ENCODE data around the gene IGF1. TPM values are rescaled to one million over a fixed set of nuclear protein-coding genes. Genes with fewer than 3 reads are reported as not detected.

The IGF1 gene
- total RNA-seq: 0.44 and 0.79 TPM in 2 replicates

DNA sequence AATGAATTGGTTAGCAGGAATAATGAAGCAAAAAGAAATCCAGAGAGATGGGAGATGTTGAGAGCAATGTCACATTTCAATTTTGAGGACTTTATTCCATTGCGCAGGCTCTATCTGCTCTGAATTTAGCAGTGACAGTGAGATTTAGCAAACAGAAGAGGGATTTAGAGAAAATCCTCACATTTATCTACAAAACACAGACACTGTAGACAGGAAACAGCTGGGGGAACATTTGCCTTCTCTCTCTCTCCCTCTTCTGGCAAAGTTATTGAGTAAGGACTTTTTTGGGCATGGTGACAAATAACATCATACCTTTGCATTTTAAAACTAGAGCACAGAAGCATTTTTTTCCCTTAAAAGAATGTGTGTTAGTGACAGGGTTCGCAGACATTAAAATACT lies at the start of gene IGF1:
Gene IGF1 (minus strand): TSS at position 158 of the 400 bp plus-strand sequence. CDS start 182 bp downstream, outside the sequence.
- peak; percentile 66 to 91 for DNase-seq (ENCODE audit: low read depth in 2 of 2)

DNA sequence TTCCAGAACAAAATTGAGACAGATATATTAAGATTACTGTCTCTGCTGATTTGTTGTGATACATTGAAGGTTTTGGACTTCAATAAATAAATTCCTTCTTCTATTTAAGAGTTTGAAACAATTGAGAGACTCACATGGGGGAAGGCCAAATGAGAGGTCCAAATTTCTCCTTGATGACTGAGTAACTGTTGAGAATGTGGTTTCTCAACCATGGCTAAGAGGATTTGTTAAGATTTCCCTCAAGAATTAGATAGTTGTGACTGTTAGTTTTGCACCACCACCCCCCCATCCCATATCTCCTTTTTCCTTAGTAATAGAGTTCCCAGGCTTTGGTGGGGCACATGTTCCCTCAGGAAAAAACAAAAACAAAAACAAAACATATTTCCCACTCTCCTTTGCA lies 47.7 kb upstream of the IGF1 start:
- DNase-seq (ENCODE audit: low read depth in 2 of 2): no peak

DNA sequence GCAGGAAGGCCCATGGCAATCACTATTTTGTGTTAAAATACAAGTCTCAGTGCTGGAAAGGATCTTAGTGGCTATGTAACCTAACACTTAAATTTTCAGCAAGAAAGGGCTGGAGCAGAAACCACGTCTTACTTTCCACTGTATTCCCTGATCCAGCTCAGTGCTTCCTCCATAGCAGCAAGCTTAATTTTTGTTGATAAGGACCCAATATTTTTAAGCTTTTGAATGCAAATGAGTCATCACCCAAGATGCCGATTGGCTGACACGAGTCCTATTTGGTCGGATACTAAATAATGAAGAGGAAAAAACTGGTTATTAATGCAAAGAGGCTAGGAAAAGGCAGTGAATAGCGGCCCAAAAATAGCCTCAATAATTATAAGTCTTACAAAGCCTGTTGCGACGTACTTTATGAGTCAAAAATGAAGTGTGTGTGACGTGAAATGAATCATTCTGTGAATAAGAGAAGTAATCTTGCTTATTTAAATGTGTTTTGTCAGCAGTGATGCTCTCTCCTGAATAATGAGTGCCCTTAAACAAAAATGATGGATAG lies 46.9 kb upstream of the IGF1 start:
- DNase-seq (ENCODE audit: low read depth in 2 of 2): no peak

DNA sequence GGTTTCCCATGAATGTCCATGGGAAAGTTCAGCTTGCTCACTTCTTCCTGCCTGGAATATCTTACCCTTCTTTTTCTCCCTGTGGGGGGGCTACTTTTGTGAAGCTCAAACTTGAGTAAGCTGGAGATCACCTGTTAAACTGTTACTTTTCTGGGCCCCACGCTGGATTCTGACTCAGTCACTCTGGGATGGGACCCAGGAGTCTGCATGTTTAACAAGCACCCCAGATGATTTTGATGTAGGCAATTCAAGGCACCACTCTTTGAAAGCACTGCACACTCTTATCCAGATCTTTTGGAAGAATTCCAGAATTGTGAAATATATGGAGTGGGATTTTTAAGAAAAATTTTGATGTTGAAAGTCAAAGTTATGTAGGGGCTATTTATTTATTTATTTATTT lies 46.3 kb upstream of the IGF1 start:
- DNase-seq (ENCODE audit: low read depth in 2 of 2): no peak

DNA sequence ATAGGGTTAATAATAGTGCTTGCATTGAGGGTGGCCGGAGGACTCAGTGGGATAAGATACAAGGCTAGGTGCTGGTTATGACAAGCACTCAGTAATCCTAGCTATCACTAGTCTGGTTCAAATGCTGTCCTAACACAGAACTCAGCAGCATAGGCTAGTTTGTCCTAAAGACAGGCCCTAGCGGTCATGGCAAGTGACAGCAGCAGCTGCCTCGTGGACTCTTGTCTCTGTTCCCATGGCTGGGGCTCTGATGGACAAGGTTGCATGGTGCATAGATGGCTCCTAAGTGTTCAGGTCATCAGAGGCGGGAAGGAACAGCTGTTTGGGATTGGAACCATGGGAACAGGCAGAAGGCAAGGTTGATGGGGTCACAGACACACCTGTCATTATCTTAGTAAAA lies 42.4 kb upstream of the IGF1 start:
- DNase-seq (ENCODE audit: low read depth in 2 of 2): no peak

DNA sequence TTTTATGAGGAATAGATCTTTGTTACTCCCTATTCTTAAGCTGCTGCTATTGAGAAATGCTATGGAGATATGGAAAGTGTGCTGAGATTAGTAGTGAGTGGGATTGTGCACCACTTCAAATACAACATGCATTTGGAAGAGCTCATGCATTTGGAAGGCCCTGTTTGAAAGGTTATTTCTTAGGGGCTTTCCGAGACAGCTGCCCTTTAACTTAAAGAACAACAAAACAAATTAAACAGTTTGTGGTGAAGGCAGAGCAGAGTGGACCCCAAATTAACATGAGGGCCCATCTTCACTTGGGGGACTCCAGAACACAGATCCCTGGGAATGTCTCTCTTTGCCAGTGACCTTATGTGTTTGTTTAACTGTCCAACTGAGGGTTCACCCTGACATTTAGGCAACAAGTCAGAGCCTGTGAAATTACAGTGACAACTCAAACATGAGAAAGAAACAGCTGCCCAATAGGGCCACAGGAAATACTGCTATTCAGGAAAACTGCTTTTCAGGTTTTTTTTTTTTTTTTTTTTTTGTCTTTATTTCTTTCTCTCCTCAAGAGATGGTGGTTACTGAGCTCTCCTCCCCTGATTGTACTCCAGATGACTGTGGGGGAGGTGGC lies 41.4 kb upstream of the IGF1 start:
- DNase-seq (ENCODE audit: low read depth in 2 of 2): no peak

DNA sequence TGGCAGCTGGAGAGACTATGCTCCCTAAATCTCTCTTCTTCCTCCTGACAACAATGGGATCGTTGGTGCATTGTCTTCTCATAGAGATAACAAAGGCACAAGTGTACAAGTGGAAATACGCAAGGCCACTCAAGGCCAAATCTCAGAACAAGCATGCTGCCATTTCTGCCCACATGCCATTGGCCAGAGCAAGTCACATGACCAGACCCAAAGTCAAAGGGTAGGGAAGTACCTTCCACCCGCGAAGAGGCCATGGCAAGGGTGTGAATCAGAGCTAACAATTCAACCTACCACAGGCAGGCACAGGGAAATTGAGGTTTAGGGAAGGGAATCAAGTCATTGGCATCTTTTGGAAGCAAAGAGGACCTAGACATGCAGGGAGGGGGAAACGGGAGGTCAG lies 38.5 kb upstream of the IGF1 start:
- no peak for DNase-seq (ENCODE audit: low read depth in 2 of 2)

DNA sequence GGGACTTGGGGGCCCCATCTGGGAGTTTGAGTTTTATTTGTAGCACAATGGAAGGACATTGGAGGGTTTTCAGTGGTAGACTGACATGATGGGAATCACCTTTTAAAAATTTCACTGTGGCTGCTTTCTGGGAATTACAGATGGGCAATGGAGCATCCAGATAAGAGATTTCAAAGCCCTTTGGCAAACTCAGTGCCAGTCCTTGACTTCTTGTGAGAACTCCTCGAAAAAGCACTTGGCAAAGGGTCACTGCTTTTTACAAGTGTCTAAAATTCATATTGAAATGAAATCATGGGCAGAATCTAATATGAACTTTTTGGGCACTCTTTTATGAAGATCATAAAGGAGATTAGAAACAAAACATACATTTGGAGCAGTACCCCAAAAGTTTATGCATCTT lies 34.3 kb upstream of the IGF1 start:
- no peak for DNase-seq (ENCODE audit: low read depth in 2 of 2)

DNA sequence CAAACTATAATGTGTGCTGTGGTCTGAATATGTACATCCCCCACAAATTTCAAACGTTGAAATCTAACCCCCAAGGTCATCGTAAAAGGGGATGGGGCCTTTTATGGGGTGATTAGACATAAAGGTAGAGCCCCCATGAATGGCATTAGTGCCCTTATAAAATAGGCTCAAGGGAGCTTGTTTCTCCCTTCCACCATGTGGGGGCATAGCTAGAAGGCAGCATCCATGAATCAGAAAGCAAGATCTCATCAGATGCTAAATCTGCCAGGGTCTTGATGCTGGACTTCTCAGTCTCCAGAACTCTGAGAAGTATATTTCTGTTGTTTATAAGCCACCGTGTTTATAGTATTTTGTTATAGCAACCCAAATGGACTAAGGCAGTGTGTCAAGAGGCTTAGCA lies 33.4 kb upstream of the IGF1 start:
- no peak for DNase-seq (ENCODE audit: low read depth in 2 of 2)

DNA sequence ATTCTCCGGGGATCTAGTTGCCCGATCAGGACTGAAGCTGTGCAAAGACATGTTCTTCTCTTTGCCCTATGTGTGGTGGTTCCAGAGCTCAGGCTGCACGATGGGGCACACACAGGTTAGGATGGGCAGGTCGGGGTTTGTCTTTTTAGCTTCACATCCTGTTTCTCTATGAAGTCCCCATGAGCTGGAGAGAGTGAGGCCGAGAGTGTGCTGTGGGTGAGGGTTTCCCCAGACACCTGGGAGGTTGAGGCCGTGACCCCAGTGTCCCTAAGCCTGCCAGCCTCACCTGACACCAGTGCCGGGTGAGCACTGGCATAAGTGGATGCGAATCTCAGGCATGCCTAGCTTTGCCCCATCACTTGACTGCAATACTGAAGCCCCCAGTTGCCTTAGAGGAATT lies 32.9 kb upstream of the IGF1 start:
- DNase-seq (ENCODE audit: low read depth in 2 of 2): no peak

DNA sequence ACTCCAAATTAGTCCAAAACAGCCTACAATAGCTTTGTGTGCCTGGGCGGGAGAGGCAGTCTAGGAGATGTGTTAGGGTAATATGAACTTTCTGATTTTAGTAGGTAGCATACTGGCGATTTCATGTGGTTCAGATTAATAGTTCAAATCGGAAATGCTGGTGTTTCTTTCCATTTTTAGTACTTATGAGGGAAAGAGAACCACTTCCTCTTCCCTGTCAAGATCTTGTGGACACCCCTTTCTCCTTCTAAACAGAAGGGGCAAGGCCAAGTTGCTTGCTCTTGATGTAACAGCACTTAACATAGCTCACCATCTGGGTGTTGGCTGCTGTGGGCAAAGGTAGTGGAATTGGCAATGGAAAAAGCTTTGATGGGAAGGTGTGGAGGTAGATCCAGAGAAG lies 32.2 kb upstream of the IGF1 start:
- DNase-seq (ENCODE audit: low read depth in 2 of 2): no peak

DNA sequence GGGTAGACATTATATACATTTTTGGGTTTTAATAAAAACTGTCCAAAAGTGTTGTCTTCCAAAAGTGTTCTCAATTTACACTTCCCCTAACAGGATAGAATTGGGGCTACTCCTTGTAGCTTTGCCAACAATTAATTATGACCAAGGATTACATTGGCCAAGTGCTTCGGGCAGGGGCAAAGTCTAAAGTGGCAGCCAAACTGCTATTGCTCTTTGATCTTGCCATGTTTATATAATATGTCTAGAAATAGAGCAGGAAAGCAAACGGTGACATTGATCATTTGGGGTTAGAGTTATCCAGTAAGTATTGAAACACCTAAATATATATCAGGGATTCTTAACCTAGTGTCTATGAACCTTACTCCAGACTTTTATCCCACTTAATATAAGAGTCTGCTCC lies 31.2 kb upstream of the IGF1 start:
- no peak for DNase-seq (ENCODE audit: low read depth in 2 of 2)

DNA sequence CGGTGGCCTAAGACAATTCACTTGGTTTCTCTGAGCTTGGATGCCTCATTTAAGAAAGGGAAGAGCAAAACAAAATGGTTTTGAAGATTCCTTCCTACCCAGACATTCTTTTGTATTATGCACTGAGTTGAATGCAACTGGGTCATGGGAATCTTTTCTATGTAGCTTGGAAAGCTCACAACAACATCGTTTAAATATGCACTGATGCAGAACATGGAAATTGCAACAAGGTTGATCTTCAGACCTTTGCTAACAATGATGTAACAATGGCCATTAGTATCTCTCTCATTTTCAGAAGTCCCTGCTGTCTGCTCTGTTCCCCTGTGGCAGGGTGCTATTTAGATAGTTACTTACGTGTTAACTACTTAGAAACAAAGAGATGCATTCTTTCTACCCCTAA lies 30.1 kb upstream of the IGF1 start:
- DNase-seq (ENCODE audit: low read depth in 2 of 2): no peak

DNA sequence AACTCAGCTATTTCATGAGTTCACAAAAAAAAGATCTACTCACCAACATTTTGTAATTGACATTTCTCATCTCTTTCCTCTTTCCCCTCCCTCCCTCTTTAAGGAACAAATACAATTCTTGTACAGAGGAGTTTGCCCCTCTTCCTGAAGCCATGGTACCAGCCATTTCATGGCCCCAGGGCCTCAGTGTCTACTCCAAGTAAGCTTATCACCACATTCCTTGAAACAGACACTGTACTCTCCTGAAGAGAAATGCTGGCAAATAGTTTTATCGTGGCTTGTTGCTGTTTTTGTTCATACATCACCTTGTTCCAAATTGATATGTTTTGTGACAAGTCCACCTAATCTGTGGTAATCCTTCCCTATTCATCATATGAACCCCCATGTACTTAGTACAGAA lies 29.7 kb upstream of the IGF1 start:
- no peak for DNase-seq (ENCODE audit: low read depth in 2 of 2)

DNA sequence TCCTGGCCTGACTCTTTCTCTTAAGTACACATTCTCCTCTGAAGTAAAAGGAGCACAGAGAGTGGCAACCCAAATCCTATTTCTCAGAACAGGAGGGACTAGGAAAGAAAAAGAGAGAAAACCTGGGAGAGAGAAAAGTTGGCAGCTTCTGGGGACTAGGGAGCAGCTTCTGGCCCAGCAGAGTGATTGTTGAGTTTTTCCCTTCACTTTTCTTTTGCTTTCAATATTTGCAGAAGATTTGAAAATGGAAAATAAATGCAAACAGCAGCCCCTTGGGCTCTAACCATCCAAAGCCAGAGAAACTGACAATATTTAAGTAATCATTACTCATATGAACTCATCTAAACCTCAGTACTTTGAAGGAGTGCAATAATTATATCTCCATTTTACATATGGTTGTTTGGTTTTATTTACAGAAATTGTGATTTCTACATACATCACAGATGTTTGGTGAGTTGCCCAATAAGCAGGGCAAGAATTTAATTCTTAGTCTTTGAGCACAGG lies 28.8 kb upstream of the IGF1 start:
- no peak for DNase-seq (ENCODE audit: low read depth in 2 of 2)

DNA sequence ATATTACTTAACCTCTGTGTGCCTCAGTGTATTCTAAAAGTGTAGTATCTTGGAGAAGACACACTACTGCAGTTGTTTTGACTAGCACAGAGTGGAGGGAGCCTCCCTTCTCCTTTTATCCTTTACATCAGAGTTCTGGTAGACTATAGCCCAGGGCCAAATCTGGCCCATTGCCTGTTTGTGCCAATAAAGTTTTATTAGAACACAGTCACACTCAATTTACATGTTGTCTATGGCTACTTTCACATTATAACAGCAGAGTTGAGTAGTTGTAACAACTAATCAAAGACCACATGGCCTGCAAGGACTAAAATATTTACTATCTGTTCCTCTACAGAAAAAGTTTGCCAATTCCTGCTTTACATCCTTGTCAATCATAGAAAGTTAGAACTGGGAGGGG lies 27.7 kb upstream of the IGF1 start:
- DNase-seq (ENCODE audit: low read depth in 2 of 2): no peak

DNA sequence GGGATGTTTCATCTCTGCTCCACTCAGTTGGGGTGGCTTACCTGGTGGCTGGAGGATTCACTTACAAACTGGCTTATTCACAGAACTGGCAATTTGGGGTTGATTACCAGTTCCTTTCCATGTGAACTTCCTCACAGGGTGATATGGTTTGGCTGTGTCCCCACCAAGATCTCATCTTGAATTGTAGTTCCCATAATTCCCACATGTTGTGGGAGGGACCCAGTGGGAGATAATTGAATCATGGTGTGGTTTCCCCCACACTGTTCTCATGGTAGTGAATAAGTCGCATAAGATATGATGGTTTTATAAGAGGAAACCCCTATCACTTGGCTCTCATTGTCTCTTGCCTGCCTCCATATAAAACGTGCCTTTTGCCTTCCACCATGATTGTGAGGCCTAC lies 26.9 kb upstream of the IGF1 start:
- no peak for DNase-seq (ENCODE audit: low read depth in 2 of 2)

DNA sequence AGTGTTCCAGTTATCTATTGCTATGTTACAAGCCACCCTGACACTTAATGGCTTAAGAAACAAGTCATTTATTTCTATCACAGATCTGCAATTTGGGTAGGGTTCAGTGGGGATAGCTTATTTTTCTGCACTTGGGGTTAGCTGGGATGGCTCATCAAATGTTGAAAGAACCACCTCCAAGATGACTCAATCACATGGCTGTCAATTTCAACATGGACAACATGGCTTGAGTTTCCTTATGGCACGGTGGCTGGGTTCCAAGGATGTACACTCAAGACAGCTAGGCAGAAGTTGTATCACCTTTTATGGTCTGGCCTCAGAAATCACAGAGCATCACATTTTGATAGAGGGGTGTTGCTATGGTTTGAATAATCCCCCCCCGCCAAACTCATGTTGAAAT lies 24.5 kb upstream of the IGF1 start:
- no peak for DNase-seq (ENCODE audit: low read depth in 2 of 2)

DNA sequence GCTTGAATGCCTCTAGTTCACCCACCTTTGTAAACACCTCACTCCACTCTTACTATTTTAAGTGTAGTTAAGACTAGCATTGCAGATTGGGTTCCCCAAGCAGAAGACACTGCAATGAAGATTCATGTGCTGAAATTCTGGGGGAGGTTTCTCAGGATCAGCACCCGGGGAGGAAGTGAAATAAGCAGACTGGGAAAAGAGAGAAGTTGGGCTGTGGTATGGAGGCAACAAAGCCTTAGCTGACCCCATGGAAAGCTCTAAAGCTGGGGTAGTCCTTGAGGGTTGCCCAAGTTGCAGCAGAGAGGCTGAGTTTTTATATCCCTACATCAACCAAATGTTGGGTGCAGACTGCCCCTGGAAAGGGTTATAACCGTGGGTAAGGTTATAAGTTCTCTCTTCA lies 23.9 kb upstream of the IGF1 start:
- DNase-seq (ENCODE audit: low read depth in 2 of 2): no peak

DNA sequence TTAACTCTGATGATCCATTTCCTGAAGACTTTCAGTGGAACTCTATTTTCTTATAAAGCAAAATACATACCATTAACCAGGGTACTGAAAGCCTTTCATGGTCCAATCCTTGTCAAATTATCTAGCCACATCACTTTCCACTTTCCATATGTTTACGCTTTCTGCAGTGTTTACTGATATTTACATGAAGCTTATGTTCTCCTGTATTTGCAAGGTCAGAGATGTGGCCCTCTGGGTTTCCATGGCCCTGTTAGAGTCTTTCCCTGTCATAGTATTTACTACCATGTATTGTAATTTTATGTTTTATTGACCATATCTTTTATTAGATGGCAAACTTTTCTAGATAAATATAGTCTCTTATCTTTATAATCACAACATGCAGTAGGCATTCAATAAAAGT lies 23.5 kb upstream of the IGF1 start:
- DNase-seq (ENCODE audit: low read depth in 2 of 2): no peak

DNA sequence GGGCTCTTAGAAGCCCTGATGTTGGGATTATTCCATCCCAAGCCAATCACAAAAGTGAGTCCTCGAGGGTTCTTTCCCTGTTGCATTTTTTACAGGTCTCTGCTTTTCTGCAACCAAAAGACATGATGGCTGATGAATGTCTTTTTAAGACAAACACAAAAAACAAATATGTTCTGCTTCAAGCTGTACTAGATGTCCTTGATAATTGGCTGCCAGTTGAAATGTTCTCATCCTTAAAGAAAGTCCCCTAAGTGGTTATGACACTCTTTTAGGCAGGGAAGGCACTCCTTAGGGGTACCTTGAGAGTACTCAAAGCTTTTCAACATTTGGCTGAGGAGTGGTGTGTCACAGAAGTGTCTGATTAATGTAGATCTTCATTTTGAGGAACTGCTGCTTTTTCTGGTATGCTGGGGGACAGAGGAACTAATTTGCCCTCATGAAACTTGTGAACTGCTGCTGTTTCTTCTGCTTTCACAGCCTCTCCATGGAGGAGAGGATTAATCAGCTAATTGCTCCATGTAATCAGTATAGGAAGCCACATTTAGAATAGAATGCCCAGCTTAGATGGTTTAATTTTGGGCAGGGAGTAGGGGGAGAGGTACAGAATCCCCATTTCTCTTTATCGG lies 22.8 kb upstream of the IGF1 start:
- DNase-seq (ENCODE audit: low read depth in 2 of 2): no peak

DNA sequence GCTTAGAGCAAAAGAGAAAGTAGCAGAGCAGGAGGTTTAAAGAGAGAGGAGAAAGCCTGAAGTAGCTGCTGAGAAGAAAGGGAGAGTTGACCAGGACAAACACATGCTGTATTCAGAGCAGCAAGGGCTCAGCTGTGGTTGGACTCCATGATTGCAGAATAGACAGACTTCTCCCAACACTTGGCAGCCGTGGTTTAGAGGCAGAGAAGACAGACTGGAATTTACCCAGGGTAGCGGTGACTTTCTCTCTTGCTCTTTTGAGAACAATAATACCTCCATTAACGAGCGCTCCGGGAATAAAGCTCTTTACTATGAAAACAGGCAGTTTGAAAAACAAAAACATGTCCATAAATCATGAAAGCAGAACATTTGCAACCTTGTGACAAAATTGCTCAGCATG lies 21.4 kb upstream of the IGF1 start:
- DNase-seq (ENCODE audit: low read depth in 2 of 2): no peak

DNA sequence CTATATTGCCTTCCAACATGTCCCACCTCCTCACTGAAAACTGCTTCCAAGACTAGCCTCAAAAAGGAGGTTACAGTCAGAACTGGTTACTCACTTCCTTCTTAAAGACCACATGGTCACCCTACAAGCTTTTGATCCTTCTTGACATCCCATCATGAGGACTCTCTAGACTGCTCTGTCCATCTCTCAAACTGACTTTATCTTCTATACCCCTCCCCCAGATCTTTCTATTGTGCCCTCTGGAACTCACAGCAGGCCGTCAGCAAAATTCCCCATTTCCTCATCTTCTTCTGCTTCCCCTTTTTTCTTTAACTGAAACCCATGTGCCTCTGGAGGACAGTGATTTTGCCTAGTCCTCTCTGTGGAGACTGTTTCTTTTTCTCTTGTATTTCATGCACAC lies 18.1 kb upstream of the IGF1 start:
- no peak for DNase-seq (ENCODE audit: low read depth in 2 of 2)

All from lung microvascular endothelial cell (primary cell).